ENCODE measurements around the gene ATP5F1E. TPM values are rescaled to one million over a fixed set of nuclear protein-coding genes. Genes with fewer than 3 reads are reported as not detected.

ATP5F1E gene
- total RNA-seq, 1 donor from 2014 or later = 59.7 TPM

- ATAC-seq = peak; percentile 84
- H3K4me1 ChIP-seq = peaks cover 40% of the 10 kb centered on the region
Measured at GRCh38 chr20:59006864-59007664, 25.1 kb downstream of the ATP5F1E start, which contains the start of gene CTSZ. CTSZ (minus strand) TSS chr20:59007254; CDS start chr20:59007128, 126 bp downstream.

GRCh38 chr20:59006167-59006863, 25.8 kb downstream of the ATP5F1E start:
- DNase-seq (peak; percentile 76), ATAC-seq (peak; percentile 7)
- H3K27ac ChIP-seq = peak overlapping the region; percentile 83
- H3K27me3 ChIP-seq = no peaks in the 10 kb centered on the region
- H3K9me3 ChIP-seq = no peaks in the 10 kb centered on the region
- intact Hi-C loops (cut with DNase I) = no loop called here
- H3K4me3 ChIP-seq = peak overlapping the region; percentile 70
- H3K36me3 ChIP-seq = peaks cover 11% of the 10 kb centered on the region
- peaks cover 39% of the 10 kb centered on the region for H3K4me1 ChIP-seq
- no peak for TF ChIP-seq CTCF (IDR thresholded peaks at IDR 0.05)

More at GRCh38 chr20:59006864-59007664, 25.1 kb downstream of the ATP5F1E start, which contains the start of gene CTSZ:
- H3K27ac ChIP-seq = peak within 1 kb of the TSS; percentile 83
- peaks cover 4% of the 10 kb centered on the region for H3K36me3 ChIP-seq
- H3K9me3 ChIP-seq = no peaks in the 10 kb centered on the region
- TF ChIP-seq CTCF (IDR thresholded peaks at IDR 0.05) = no peak
- H3K4me3 ChIP-seq = peak within 1 kb of the TSS; percentile 70
- DNase-seq = peak; percentile 91
- intact Hi-C loops (cut with DNase I) = no loop called here
- H3K27me3 ChIP-seq = no peaks in the 10 kb centered on the region

- Histone ChIP-seq H3K4me3 (peak overlapping the region; percentile 70), H3K9me3 (no peaks in the 10 kb centered on the region), H3K27ac (peak overlapping the region; percentile 83), H3K36me3 (peaks cover 18% of the 10 kb centered on the region), H3K4me1 (peaks cover 33% of the 10 kb centered on the region), H3K27me3 (no peaks in the 10 kb centered on the region)
- ATAC-seq = no peak
- no peak for DNase-seq
- intact Hi-C loops (cut with DNase I) = no loop called here
- TF ChIP-seq CTCF (IDR thresholded peaks at IDR 0.05) = no peak
Measured at GRCh38 chr20:59005523-59006166, 26.5 kb downstream of the ATP5F1E start.

- no peaks in the 10 kb centered on the region for H3K27me3 ChIP-seq
- peak overlapping the region; percentile 70 for H3K4me3 ChIP-seq
- H3K36me3 ChIP-seq = peaks cover 25% of the 10 kb centered on the region
- intact Hi-C loops (cut with DNase I) = no loop called here
- no peak for TF ChIP-seq CTCF (IDR thresholded peaks at IDR 0.05)
- ATAC-seq = peak; percentile 74
- H3K9me3 ChIP-seq = no peaks in the 10 kb centered on the region
- DNase-seq = peak; percentile 87
- H3K4me1 ChIP-seq = peaks cover 26% of the 10 kb centered on the region
- H3K27ac ChIP-seq = peak overlapping the region; percentile 83
Measured at GRCh38 chr20:59004763-59005522, 27.2 kb downstream of the ATP5F1E start.

GRCh38 chr20:59004493-59004762, 27.7 kb downstream of the ATP5F1E start:
- intact Hi-C loops (cut with DNase I) = no loop called here
- no peaks in the 10 kb centered on the region for H3K27me3 ChIP-seq
- peak overlapping the region; percentile 51 for H3K27ac ChIP-seq
- no peaks in the 10 kb centered on the region for H3K9me3 ChIP-seq
- ATAC-seq (no peak), DNase-seq (peak; percentile 85)
- peaks cover 27% of the 10 kb centered on the region for H3K36me3 ChIP-seq
- TF ChIP-seq CTCF (IDR thresholded peaks at IDR 0.05) = no peak
- H3K4me3 ChIP-seq = peak overlapping the region; percentile 70
- H3K4me1 ChIP-seq = peaks cover 25% of the 10 kb centered on the region

Measured in upper lobe of right lung (tissue), 1 donor.